Lower leg skin (tissue), 3 donors: ENCODE results near the gene IRF8.

Source experiments
- CTCF ChIP-seq, 3 donors: fragments of 450-650 bp; IDR thresholded peaks; one replicate each; pipeline ENCODE4 v1.5.1; 2016; ENCODE audit warnings: antibody characterized with exemption in 3 of 3, mild to moderate bottlenecking in 3 of 3, moderate library complexity in 2 of 3
- POLR2A ChIP-seq, 2 donors: fragments of 450-650 bp; IDR thresholded peaks; one replicate each; pipeline ENCODE4 v1.6.1; 2016 to 2017; ENCODE audit warnings: antibody characterized with exemption in 2 of 2, mild to moderate bottlenecking in 1 of 2, moderate library complexity in 1 of 2

DNA sequence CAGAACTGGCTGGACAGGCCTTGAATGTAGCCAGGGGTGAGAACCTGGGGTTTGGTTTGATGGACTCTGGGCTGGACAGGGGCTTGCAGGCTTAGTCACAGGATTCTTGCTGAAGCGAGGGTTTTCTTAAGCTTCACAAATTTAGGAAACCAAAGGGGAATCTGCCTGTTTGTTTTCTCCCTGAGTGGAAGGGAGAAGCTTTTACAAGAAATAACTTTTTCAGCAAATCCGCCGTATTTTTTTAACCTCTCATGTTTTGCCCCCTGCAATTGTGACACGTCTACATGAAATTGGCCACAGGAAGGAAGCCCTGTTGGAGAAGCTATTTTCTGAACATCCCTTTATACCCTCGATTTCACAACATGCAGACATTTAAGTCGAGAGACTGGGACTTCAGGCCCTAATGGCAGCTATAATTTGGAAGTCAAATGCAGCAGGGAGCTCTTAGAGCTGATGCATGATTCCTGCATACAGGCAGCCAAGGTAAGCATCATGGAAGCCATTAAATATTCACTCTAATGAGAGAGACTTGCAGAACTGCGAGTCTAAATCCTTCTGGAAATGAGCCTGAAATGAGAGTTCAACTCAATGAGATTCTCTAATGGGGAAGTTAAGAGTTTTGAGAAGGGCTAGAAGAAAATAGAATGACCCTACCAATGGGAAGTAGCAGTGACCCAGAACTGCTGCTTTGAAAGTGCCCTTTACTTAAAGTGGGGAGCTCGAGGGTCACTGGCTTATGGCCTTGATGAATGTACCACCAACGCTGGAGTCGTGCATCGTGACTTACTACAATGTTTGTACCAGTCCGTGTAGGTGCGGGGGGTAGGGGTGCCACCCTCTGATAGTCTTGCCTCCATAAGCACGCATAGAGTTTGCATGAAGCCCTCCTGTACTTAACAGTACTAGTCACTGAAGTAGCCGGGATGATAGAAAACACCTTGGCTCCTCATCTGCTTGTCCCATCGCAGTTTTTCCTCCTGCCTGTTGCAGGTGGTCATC, 45.1 kb upstream of the IRF8 start:
- TF ChIP-seq CTCF (IDR thresholded peaks at IDR 0.05) (no peak), POLR2A (IDR thresholded peaks at IDR 0.05) (no peak)
